Muscle layer of colon (tissue), 2 donors: ENCODE results near the gene CRYBG3.
"Not testable (repeated sequence)": the region's sequence is repeated elsewhere in the genome, so short reads cannot be mapped to it uniquely, and the experiment has no call there.

Experiments used
- H3K27ac ChIP-seq: one replicate; pipeline ENCODE4 v1.7.0; 2013; ENCODE audit warnings: low read depth, mild to moderate bottlenecking, low read length, moderate library complexity
- H3K27me3 ChIP-seq, 2 donors: one replicate each; pipeline ENCODE4 v1.7.0; 2013; ENCODE audit warnings: low read length in 2 of 2, mild to moderate bottlenecking in 2 of 2; ENCODE audit not compliant: insufficient read depth in 2 of 2, control insufficient read depth in 1 of 2
- H3K36me3 ChIP-seq: one replicate; pipeline ENCODE4 v1.7.0; 2013; ENCODE audit warnings: mild to moderate bottlenecking, low read length; ENCODE audit not compliant: insufficient read depth
- H3K4me1 ChIP-seq: one replicate; pipeline ENCODE4 v1.7.0; 2013; ENCODE audit warnings: mild to moderate bottlenecking, low read length; ENCODE audit not compliant: insufficient read depth
- H3K4me3 ChIP-seq, 2 donors: one replicate each; pipeline ENCODE4 v1.7.0; 2013; ENCODE audit warnings: low read length in 2 of 2, low read depth in 1 of 2, mild to moderate bottlenecking in 1 of 2, moderate library complexity in 1 of 2
- H3K9ac ChIP-seq: one replicate; pipeline ENCODE4 v1.7.0; 2013; ENCODE audit warnings: low read length
- H3K9me3 ChIP-seq: one replicate; pipeline ENCODE4 v1.7.0; 2013; ENCODE audit warnings: mild to moderate bottlenecking, low read length
- donor health status: abdominal sarcoma.
- donor health status: Adenocarcinoma of cecum.

CRYBG3 gene

GRCh38 chr3:97901313-97902248, 79.8 kb downstream of the CRYBG3 start:
- no peaks in the 10 kb centered on the region for H3K9me3 ChIP-seq
- H3K4me1 ChIP-seq, result peaks cover 4% of the 10 kb centered on the region
- no peak overlapping the region for H3K27ac ChIP-seq
- H3K4me3 ChIP-seq, result no peak overlapping the region
- H3K27me3 ChIP-seq, result no peaks in the 10 kb centered on the region
- peaks cover 26% of the 10 kb centered on the region for H3K36me3 ChIP-seq
- H3K9ac ChIP-seq, result no peak overlapping the region

DNA sequence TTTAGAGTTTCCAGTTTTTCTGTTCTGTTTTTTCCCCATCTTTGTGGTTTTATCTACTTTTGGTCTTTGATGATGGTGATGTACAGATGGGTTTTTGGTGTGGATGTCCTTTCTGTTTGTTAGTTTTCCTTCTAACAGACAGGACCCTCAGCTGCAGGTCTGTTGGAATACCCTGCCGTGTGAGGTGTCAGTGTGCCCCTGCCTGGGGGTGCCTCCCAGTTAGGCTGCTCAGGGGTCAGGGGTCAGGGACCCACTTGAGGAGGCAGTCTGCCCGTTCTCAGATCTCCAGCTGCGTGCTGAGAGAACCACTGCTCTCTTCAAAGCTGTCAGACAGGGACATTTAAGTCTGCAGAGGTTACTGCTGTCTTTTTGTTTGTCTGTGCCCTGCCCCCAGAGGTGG, 88.0 kb downstream of the CRYBG3 start:
- peaks cover 12% of the 10 kb centered on the region for H3K36me3 ChIP-seq
- H3K9ac ChIP-seq, H3K27ac ChIP-seq, H3K27me3 ChIP-seq, H3K4me3 ChIP-seq, H3K4me1 ChIP-seq, H3K9me3 ChIP-seq: not testable (repeated sequence)

DNA sequence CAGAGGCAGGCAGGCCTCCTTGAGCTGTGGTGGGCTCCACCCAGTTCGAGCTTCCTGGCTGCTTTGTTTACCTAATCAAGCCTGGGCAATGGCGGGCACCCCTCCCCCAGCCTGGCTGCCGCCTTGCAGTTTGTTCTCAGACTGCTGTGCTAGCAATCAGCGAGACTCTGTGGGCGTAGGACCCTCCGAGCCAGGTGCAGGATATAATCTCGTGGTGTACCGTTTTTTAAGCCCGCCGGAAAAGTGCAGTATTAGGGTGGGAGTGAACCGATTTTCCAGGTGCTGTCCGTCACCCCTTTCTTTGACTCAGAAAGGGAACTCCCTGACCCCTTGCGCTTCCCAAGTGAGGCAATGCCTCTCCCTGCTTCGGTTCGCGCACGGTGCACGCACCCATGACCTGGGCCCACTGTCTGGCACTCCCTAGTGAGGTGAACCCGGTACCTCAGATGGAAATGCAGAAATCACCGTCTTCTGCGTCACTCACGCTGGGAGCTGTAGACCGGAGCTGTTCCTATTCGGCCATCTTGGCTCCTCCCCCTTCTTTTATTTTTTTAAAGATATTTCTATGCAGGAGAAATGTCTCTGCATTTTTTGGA, 88.5 kb downstream of the CRYBG3 start:
- not testable (repeated sequence) for H3K9ac ChIP-seq, H3K27ac ChIP-seq, H3K9me3 ChIP-seq, H3K27me3 ChIP-seq, H3K4me3 ChIP-seq, H3K4me1 ChIP-seq
- H3K36me3 ChIP-seq, result peaks cover 16% of the 10 kb centered on the region

GRCh38 chr3:97910931-97911351, 89.1 kb downstream of the CRYBG3 start:
- H3K27me3 ChIP-seq, result no peaks in the 10 kb centered on the region
- no peak overlapping the region for H3K9ac ChIP-seq
- no peaks in the 10 kb centered on the region for H3K9me3 ChIP-seq
- H3K4me1 ChIP-seq, result peaks cover 5% of the 10 kb centered on the region
- H3K27ac ChIP-seq, result no peak overlapping the region
- no peak overlapping the region for H3K4me3 ChIP-seq
- H3K36me3 ChIP-seq, result peaks cover 21% of the 10 kb centered on the region

GRCh38 chr3:97911459-97911858, 89.6 kb downstream of the CRYBG3 start:
- Histone ChIP-seq H3K4me3 (no peak overlapping the region), H3K9ac (no peak overlapping the region), H3K27ac (peak overlapping the region; percentile 5), H3K4me1 (peaks cover 5% of the 10 kb centered on the region), H3K27me3 (no peaks in the 10 kb centered on the region), H3K9me3 (no peaks in the 10 kb centered on the region), H3K36me3 (peaks cover 26% of the 10 kb centered on the region)

DNA sequence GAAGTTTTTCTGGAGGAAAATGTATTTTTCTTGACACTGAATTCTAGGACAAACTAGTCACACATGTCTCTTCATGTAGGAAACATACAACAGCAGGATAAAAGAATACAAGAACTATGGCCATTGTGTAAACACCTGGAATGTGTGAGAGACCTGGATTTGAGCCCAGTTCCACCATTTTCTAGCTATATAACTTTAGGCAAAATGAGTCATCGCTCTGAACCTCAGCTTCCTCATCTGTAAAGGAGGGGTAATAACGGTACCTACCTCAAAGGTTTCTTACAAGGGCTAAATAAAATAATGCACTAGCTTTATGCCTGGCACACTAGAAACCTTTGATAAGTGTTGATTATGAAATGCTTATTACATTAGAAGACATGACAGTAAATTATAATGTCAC, 92.6 kb downstream of the CRYBG3 start:
- Histone ChIP-seq H3K9me3 (no peaks in the 10 kb centered on the region), H3K27ac (no peak overlapping the region), H3K4me3 (no peak overlapping the region), H3K9ac (no peak overlapping the region), H3K27me3 (no peaks in the 10 kb centered on the region), H3K4me1 (peaks cover 5% of the 10 kb centered on the region), H3K36me3 (peaks cover 51% of the 10 kb centered on the region)

GRCh38 chr3:97916576-97916975, 94.8 kb downstream of the CRYBG3 start:
- H3K27me3 ChIP-seq, result no peaks in the 10 kb centered on the region
- no peaks in the 10 kb centered on the region for H3K4me1 ChIP-seq
- no peak overlapping the region for H3K27ac ChIP-seq
- H3K9me3 ChIP-seq, result no peaks in the 10 kb centered on the region
- H3K4me3 ChIP-seq, result no peak overlapping the region
- no peak overlapping the region for H3K9ac ChIP-seq
- peaks cover 56% of the 10 kb centered on the region for H3K36me3 ChIP-seq

GRCh38 chr3:97917813-97918536, 96.2 kb downstream of the CRYBG3 start:
- Histone ChIP-seq H3K9me3 (no peaks in the 10 kb centered on the region), H3K4me1 (no peaks in the 10 kb centered on the region), H3K36me3 (peaks cover 56% of the 10 kb centered on the region), H3K27me3 (no peaks in the 10 kb centered on the region), H3K27ac (no peak overlapping the region), H3K4me3 (no peak overlapping the region), H3K9ac (no peak overlapping the region)

DNA sequence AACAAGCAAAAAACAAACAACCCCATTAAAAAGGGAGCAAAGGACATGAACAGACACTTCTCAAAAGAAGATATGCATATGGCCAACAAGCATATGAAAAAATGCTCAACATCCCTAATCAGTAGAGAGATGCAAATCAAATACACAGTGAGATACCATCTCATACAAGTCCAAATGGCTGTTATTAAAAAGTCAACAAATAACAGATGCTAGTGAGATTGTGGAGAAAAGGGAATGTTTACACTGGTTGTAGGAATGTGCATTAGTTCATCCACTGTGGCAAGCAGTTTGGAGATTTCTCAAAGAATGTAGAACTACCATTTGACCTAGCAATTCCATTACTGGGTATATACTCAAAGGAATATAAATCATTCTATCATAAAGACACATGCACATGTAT, 105.9 kb downstream of the CRYBG3 start:
- Histone ChIP-seq H3K36me3 (peaks cover 26% of the 10 kb centered on the region), H3K9ac (no peak overlapping the region), H3K9me3 (no peaks in the 10 kb centered on the region), H3K27me3 (no peaks in the 10 kb centered on the region), H3K27ac (no peak overlapping the region), H3K4me3 (no peak overlapping the region), H3K4me1 (peaks cover 5% of the 10 kb centered on the region)

DNA sequence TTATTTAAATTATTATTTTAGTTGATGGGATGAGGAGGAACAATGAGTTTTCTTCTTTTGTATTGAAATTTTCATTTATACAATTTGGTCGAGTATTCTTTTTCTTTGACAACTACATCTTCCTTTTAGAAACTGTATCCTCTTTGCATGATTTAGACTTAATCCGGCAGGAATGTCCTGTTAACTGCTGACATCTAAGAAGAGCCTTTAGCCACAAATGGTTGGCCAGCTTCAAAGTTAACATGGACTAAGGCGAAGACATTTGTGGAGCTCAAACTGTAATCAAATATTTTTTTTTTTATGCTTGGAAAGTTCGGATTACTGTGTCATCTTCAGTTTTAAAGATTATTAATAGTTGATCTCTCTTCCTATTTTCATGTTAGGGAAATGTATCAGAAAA, 107.2 kb downstream of the CRYBG3 start:
- no peak overlapping the region for H3K27ac ChIP-seq
- no peaks in the 10 kb centered on the region for H3K9me3 ChIP-seq
- peaks cover 28% of the 10 kb centered on the region for H3K36me3 ChIP-seq
- H3K27me3 ChIP-seq, result no peaks in the 10 kb centered on the region
- H3K9ac ChIP-seq, result no peak overlapping the region
- H3K4me1 ChIP-seq, result peaks cover 5% of the 10 kb centered on the region
- H3K4me3 ChIP-seq, result no peak overlapping the region

GRCh38 chr3:97930018-97930417, 108.2 kb downstream of the CRYBG3 start:
- peaks cover 5% of the 10 kb centered on the region for H3K4me1 ChIP-seq
- H3K9me3 ChIP-seq, result no peaks in the 10 kb centered on the region
- H3K27ac ChIP-seq, result no peak overlapping the region
- no peak overlapping the region for H3K4me3 ChIP-seq
- H3K36me3 ChIP-seq, result peaks cover 32% of the 10 kb centered on the region
- H3K27me3 ChIP-seq, result no peaks in the 10 kb centered on the region
- H3K9ac ChIP-seq, result no peak overlapping the region
